Esophagus muscularis mucosa (tissue), 4 donors: ENCODE data around the gene PPM1K. TPM values are rescaled to one million over a fixed set of nuclear protein-coding genes. Genes with fewer than 3 reads are reported as not detected.

Experiments used
- DNase-seq: peaks from one replicate; pipeline ENCODE4 v3.0.0-alpha.2; 2017; ENCODE audit errors: extremely low spot score
- H3K27ac ChIP-seq, 4 donors: fragments of 200-600 bp; sonication (generic); replicated peaks in 1 of 4; 1 replicate in 3 of 4; 2 replicates in 1 of 4; pipeline ENCODE4 v1.5.1; 2016 to 2019; ENCODE audit warnings: mild to moderate bottlenecking in 1 of 4
- H3K27me3 ChIP-seq, 4 donors: fragments of 200-600 bp; sonication (generic); one replicate each; pipeline versions ENCODE4 v1.5.1 to v1.6.0; 2016 to 2019
- H3K36me3 ChIP-seq, 4 donors: fragments of 200-600 bp; sonication (generic); one replicate each; pipeline ENCODE4 v1.5.1; 2016 to 2019
- H3K4me1 ChIP-seq, 4 donors: fragments of 200-600 bp; sonication (generic); one replicate each; pipeline ENCODE4 v1.5.1; 2016 to 2019
- H3K4me3 ChIP-seq, 4 donors: fragments of 200-600 bp; sonication (generic); 1 replicate in 2 of 4; 2 replicates in 2 of 4; pipeline ENCODE4 v1.5.1; 2016 to 2019; ENCODE audit warnings: mild to moderate bottlenecking in 4 of 4, moderate library complexity in 1 of 4
- H3K9me3 ChIP-seq, 4 donors: fragments of 200-600 bp; sonication (generic); 1 replicate in 3 of 4; 2 replicates in 1 of 4; pipeline ENCODE4 v1.5.1; 2016 to 2019
- EP300 ChIP-seq: sonication (generic); formaldehyde crosslinking; IDR thresholded peaks from one replicate; pipeline ENCODE4 v1.6.1; 2017; ENCODE audit warnings: antibody characterized with exemption
- POLR2A ChIP-seq: fragments of 450-650 bp; IDR thresholded peaks from one replicate; pipeline ENCODE4 v1.6.1; 2017; ENCODE audit warnings: antibody characterized with exemption, moderate library complexity, mild to moderate bottlenecking, low read depth
- POLR2AphosphoS5 ChIP-seq, 2 donors: sonication (generic); formaldehyde crosslinking; IDR thresholded peaks; one replicate each; pipeline ENCODE4 v1.6.1; 2017; ENCODE audit warnings: antibody characterized with exemption in 2 of 2
- WGBS: methylation state at CpG from one replicate; pipeline ENCODE4 v1.1.5; 2018; 5-methylcytosine and 5-hydroxymethylcytosine counted together
- intact Hi-C: fragments of 100-400 bp; cut with DNase I; formaldehyde crosslinking; loops from one replicate; pipeline ENCODE4 v1.15.1; 2023
- total RNA-seq, 4 donors: library from RNA; depleted of rRNA; stranded (reverse); fragments of >200 nt; gene quantifications; one replicate each; pipeline versions ENCODE4 v1.1.0 to v1.2.1, GENCODE V29; 2016
- TF ChIP-seq, protein P1 (sequence below), 3 experiments: fragments of 200-600 bp in 2 of 3; fragments of 450-650 bp in 1 of 3; sonication (generic) in 2 of 3; IDR thresholded peaks; one replicate each; pipeline ENCODE4 v1.5.1; 2017 to 2019; ENCODE audit warnings: antibody characterized with exemption in 3 of 3, mild to moderate bottlenecking in 2 of 3, moderate library complexity in 1 of 3

Gene PPM1K
- total RNA-seq, 4 donors from 2014 or later: 35.7 to 54.2 (median 38.3) TPM

DNA sequence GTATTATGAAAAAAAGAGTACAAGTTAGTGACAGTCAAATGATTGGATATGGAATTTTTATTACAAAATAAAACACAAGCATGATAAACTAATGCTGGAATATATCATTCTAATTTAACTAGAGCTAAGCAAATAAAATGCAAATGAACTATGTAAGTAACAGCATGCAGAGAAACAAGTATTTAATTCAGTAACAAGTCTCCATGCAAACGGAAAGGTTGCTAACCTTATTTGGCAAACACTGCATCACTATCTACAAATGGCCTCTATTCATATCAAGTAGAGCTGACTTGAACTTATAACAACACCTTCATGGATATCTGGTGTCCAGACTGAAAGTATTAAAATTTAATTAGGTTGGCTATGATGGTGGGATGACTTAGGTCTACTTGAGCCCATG is 15.4 kb downstream of the PPM1K start:
- Histone ChIP-seq H3K9me3 (no peaks in the 10 kb centered on the region), H3K27ac (no peak overlapping the region), H3K4me1 (no peaks in the 10 kb centered on the region), H3K27me3 (no peaks in the 10 kb centered on the region), H3K4me3 (no peak overlapping the region), H3K36me3 (peaks cover 29 to 65% (median 46%) of the 10 kb centered on the region in 4 donors)
- intact Hi-C loops: no loop called here
- DNase-seq: no peak
- 88% methylated on average over 1 of the region's 1 CpG for WGBS
- TF ChIP-seq POLR2AphosphoS5 (IDR thresholded peaks at IDR 0.05) (no peak), POLR2A (no peak), EP300 (no peak)
- TF ChIP-seq, protein P1, sequence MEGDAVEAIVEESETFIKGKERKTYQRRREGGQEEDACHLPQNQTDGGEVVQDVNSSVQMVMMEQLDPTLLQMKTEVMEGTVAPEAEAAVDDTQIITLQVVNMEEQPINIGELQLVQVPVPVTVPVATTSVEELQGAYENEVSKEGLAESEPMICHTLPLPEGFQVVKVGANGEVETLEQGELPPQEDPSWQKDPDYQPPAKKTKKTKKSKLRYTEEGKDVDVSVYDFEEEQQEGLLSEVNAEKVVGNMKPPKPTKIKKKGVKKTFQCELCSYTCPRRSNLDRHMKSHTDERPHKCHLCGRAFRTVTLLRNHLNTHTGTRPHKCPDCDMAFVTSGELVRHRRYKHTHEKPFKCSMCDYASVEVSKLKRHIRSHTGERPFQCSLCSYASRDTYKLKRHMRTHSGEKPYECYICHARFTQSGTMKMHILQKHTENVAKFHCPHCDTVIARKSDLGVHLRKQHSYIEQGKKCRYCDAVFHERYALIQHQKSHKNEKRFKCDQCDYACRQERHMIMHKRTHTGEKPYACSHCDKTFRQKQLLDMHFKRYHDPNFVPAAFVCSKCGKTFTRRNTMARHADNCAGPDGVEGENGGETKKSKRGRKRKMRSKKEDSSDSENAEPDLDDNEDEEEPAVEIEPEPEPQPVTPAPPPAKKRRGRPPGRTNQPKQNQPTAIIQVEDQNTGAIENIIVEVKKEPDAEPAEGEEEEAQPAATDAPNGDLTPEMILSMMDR (IDR thresholded peaks at IDR 0.05): no peak

DNA sequence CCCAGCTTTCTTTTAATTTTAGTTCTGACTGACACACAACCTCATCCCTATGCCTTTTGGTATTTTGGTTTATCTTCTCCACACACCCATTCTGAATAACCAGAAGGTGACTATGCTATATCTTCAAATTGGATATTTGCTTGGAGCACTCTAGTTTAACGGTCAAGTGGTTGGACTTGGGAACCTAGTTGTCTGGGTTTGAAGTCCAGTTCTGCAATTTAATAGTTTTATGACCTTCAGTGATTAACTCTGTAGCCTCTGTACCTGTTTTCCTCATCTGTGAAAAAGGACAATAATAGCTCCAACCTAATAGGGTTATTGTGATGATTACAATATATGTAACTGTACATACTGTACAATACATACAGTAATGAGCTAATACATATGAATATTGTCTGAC is 20.0 kb downstream of the PPM1K start:
- DNase-seq: no peak
- TF ChIP-seq POLR2A (no peak), EP300 (no peak), POLR2AphosphoS5 (IDR thresholded peaks at IDR 0.05) (no peak)
- TF ChIP-seq, protein P1 (IDR thresholded peaks at IDR 0.05): no peak
- no peak overlapping the region for H3K4me3 ChIP-seq
- H3K4me1 ChIP-seq: no peaks in the 10 kb centered on the region
- H3K9me3 ChIP-seq: no peaks in the 10 kb centered on the region
- 96% methylated on average over 1 of the region's 1 CpG for WGBS
- H3K27me3 ChIP-seq: no peaks in the 10 kb centered on the region
- intact Hi-C loops: no loop called here
- peaks cover 32 to 83% (median 59%) of the 10 kb centered on the region in 4 donors for H3K36me3 ChIP-seq
- no peak overlapping the region for H3K27ac ChIP-seq

- Histone ChIP-seq H3K4me3 (no peak overlapping the region), H3K9me3 (no peaks in the 10 kb centered on the region), H3K4me1 (no peaks in the 10 kb centered on the region), H3K27ac (no peak overlapping the region), H3K27me3 (no peaks in the 10 kb centered on the region), H3K36me3 (peaks cover 0 to 28% (median 19%) of the 10 kb centered on the region in 4 donors)
- DNase-seq: no peak
- intact Hi-C loops: no loop called here
- no peak for TF ChIP-seq POLR2A
- no peak for TF ChIP-seq POLR2AphosphoS5 (IDR thresholded peaks at IDR 0.05)
- TF ChIP-seq EP300: no peak
- TF ChIP-seq, protein P1 (IDR thresholded peaks at IDR 0.05): no peak
- 95% methylated on average over 2 of the region's 2 CpGs for WGBS
Measured at GRCh38 chr4:88257726-88258125, 26.6 kb downstream of the PPM1K start.

GRCh38 chr4:88255111-88255510 is 29.2 kb downstream of the PPM1K start:
- intact Hi-C loops: no loop called here
- no peaks in the 10 kb centered on the region for H3K27me3 ChIP-seq
- 68% methylated on average over 2 of the region's 2 CpGs for WGBS
- H3K36me3 ChIP-seq: peaks cover 0 to 16% (median 8%) of the 10 kb centered on the region in 4 donors
- no peaks in the 10 kb centered on the region for H3K9me3 ChIP-seq
- H3K4me1 ChIP-seq: no peaks in the 10 kb centered on the region
- H3K4me3 ChIP-seq: no peak overlapping the region
- no peak for DNase-seq
- no peak for TF ChIP-seq EP300
- no peak for TF ChIP-seq POLR2AphosphoS5 (IDR thresholded peaks at IDR 0.05)
- no peak for TF ChIP-seq POLR2A
- TF ChIP-seq, protein P1 (IDR thresholded peaks at IDR 0.05): no peak
- H3K27ac ChIP-seq: no peak overlapping the region

DNA sequence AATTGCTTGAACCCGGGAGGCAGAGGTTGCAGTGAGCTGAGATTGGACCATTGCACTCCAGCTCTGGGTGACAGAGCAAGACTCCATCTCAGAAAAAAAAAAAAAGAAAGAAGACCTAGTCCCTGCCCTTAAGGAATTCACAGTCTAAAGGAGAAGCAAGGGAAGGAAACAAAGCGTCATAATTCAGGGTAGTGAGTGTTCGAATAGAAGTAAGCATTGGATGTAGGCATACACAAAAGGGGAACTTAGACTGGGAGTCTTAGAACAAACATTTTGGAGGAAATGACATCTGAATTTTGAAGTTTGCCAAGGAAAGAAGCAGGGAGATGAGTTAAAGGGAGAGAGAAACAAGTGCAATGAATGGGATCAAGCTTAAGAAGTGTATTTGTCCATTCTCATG is 32.4 kb downstream of the PPM1K start:
- intact Hi-C loops: no loop called here
- Histone ChIP-seq H3K36me3 (no peaks in the 10 kb centered on the region), H3K27me3 (no peaks in the 10 kb centered on the region), H3K9me3 (no peaks in the 10 kb centered on the region), H3K27ac (no peak overlapping the region), H3K4me1 (no peaks in the 10 kb centered on the region), H3K4me3 (no peak overlapping the region)
- no peak for TF ChIP-seq EP300
- TF ChIP-seq POLR2AphosphoS5 (IDR thresholded peaks at IDR 0.05): no peak
- no peak for TF ChIP-seq POLR2A
- TF ChIP-seq, protein P1 (IDR thresholded peaks at IDR 0.05): no peak
- 88% methylated on average over 3 of the region's 3 CpGs for WGBS
- no peak for DNase-seq
